Loucy (cell line): Measurements from ENCODE around the gene IL23A.

Experiments
- EZH2phosphoT487 ChIP-seq: fragments of 200-600 bp; IDR thresholded peaks from 2 replicates; pipeline ENCODE4 v1.6.1; 2018; ENCODE audit warnings: antibody characterized with exemption, mild to moderate bottlenecking, moderate library complexity, borderline replicate concordance
- TF ChIP-seq, protein P1 (sequence below): fragments of 200-600 bp; sonication (generic); conservative IDR thresholded peaks from 2 replicates; pipeline ENCODE4 v1.5.1; 2014; ENCODE audit warnings: mild to moderate bottlenecking, antibody characterized with exemption, low read length

DNA sequence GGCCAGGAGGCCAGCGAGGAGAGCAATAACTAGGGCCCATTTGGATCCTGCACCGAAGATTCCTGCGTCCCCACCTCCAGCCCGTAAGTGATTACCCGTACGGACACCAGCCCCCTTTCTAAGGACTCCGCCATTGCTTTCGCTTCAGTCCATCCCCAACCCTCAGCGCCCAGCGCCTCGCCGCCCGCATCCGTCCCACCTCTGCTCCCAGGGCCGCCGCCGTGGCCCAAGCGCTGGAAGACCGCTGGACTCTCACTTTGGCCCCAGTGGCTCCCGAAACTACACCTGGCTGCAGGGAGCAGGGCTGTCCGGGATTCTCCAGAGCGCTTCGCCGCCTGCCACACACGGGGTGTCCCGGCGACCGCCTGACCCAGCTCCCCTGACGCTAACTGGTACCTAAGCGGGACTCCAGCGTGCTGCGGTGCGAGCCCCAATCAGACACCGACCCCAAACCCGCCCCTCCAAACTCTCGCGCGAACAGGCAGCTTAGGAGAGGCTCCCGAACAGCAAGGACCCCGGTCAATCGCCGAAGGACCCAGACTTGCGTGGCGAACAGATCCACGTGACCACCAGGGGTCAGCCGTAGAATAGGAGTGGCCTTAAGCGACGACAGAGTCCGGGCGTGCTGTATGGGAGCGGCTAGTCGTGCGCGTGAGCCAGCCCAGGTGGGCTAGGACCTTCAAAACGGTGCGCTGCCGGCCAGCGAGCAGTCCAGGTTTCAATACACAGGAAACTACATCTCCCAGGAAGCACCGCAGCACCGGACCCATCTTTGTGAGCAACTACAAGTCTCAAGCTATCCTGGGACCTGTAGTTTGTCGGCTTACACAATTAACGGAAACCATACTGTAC lies 22.8 kb upstream of the IL23A start, which contains the start of gene CNPY2:
- TF ChIP-seq, protein P1, sequence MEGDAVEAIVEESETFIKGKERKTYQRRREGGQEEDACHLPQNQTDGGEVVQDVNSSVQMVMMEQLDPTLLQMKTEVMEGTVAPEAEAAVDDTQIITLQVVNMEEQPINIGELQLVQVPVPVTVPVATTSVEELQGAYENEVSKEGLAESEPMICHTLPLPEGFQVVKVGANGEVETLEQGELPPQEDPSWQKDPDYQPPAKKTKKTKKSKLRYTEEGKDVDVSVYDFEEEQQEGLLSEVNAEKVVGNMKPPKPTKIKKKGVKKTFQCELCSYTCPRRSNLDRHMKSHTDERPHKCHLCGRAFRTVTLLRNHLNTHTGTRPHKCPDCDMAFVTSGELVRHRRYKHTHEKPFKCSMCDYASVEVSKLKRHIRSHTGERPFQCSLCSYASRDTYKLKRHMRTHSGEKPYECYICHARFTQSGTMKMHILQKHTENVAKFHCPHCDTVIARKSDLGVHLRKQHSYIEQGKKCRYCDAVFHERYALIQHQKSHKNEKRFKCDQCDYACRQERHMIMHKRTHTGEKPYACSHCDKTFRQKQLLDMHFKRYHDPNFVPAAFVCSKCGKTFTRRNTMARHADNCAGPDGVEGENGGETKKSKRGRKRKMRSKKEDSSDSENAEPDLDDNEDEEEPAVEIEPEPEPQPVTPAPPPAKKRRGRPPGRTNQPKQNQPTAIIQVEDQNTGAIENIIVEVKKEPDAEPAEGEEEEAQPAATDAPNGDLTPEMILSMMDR, result no peak
- TF ChIP-seq EZH2phosphoT487, result no peak
